ENCODE results near the gene OR51E2.
A peak's percentile ranks its signal among the peaks of the same experiment; 100 is the strongest.

OR51E2 gene

DNA sequence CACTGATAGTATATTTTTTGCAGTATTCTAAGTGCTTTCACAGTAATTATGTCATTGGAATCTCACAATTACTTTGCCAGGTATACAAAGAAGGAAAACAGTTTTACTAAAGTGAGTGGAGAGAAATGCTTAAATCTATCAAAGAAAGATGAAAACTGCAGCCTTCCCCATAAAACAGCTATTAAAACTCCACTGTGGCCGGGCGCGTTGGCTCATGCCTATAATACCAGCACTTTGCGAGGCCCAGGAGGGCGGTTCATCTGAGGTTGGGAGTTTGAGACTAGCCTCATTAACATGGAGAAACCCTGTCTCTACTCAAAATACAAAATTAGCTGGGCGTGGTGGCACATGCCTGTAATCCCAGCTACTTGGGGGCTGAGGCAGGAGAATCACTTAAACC is 34.8 kb downstream of the OR51E2 start:
- DNase-seq: no peak

DNA sequence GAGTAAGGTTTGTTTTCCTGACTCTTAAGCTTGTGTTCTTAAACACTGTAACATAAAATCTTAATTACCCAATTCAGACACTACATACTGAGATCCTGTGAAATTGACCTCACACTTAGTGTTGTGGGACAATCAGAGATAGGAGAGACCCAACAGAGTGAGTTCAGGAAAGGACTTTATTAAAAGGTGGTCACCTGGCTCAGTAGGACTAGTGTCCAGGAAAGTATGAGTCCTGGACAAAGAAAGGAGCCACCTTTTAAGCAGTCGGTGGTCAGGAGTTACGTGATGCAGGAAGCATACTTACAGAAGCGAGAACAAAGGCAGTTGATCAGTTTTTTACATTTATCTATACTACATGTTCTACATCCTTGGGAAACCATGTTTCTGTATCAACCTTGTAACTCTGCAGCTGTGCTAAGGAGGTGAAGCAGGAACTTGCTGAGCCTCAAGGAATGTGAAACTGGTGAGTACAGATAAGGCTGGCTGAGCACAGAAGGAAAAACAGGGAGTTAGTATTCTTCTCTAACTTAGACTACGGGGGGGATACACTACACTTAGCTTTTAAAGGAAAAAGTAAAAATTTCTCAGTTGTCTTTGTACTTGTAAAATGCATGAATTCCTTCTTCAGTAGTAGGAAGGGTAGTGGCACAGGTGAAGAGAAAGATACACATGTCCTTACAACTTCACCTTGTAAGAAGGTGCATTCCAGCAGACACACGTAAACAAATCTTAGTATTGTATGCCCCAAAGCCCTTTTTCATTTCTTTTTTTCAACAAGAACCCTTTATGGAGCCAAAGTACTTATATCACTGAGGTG is 38.8 kb downstream of the OR51E2 start:
- DNase-seq: no peak

DNA sequence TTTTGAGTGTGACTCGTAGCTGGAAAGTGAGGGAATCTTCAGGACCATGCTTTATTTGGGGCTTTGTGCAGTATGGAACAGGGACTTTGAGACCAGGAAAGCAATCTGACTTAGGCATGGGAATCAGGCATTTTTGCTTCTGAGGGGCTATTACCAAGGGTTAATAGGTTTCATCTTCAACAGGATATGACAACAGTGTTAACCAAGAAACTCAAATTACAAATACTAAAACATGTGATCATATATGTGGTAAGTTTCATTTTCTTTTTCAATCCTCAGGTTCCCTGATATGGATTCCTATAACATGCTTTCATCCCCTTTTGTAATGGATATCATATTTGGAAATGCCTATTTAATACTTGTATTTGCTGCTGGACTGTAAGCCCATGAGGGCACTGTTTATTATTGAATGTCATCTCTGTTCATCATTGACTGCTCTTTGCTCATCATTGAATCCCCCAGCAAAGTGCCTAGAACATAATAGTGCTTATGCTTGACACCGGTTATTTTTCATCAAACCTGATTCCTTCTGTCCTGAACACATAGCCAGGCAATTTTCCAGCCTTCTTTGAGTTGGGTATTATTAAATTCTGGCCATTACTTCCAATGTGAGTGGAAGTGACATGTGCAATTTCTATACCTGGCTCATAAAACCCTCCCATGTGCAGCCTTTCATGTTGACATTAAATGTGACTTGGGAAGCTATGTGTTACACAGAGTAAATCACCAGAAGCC is 42.9 kb downstream of the OR51E2 start:
- no peak for DNase-seq

DNA sequence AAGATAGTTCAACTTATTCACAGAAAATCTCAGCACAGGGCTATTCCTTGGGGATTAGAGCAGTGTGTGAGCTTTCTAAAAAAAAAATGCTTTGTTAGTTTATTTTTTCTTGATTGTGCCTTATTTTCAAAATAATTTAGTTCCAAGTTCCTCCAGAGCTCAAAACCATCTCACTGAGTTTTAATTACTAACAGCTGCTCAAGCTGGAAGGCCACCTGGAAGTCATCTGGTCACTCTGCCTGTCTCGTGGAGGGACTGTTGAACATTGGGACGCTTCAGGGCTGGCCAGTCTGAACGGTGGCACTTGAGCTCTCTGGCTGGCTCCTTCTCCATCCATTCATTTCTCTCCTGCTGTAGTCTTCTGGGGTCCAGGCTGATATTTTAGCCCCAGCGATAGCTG is 49.9 kb downstream of the OR51E2 start:
- DNase-seq: no peak

DNA sequence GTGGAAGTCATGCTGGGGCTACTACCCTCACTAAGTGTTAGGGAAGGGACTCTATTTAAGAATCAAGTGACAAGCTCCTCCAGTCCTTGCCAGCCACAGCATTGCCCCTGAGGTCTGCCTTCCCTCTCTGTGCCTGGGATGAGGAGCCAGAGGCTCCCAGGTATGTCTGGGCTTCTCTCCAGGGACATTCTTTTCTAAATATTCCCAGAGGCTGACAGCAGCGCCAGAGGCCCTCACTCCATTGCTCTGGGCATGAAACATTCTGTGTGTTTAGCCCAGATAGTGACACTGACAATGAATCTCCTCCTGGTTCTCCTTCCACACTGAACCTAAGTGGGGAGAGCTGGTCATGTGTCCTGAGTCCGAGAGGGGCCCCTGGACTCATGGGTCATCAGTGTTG is 51.7 kb downstream of the OR51E2 start:
- DNase-seq: no peak

DNA sequence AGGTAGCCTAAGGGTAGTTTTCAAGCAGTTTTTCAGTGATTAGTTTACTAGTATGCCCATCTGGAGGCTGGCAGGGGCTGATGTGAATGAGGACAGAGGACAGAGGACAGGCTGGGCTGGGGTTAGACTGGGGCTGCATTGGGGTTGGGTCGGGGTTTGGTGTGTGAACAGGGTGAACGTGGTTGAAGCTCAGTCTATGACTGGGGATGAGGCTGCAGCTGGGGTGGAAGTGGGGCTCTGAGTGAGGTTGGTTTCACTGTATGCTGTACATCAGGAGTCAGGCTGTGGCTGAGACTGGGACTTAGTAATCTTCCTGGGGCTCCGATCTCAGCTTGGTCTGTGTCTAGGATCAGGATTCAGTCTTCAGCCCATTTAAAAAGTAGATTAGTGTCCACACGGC is 53.4 kb downstream of the OR51E2 start:
- DNase-seq: no peak

DNA sequence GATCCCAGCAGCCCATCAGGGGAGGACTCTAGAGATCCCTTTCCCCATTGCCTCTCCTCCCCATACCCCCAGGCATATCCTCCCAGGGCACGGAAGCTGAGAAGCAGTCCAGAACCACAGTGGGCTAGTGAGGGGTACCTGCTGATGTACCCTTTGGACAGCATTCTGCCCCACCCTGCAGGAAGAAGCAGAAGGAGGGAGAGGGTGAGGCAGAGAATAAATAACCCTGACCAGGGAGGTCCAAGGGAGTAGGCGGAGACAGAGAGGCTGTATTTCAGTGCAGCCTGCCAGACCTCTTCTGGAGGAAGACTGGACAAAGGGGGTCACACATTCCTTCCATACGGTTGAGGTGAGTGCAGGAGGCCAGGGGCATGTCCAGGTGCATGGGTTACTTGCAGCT is 54.0 kb downstream of the OR51E2 start, which contains the start of gene OR51E1:
TSS of gene OR51E1 (plus strand) at position 301 of the 400 bp plus-strand sequence. CDS start 8,545 bp downstream, outside the sequence.
- no peak for DNase-seq

DNA sequence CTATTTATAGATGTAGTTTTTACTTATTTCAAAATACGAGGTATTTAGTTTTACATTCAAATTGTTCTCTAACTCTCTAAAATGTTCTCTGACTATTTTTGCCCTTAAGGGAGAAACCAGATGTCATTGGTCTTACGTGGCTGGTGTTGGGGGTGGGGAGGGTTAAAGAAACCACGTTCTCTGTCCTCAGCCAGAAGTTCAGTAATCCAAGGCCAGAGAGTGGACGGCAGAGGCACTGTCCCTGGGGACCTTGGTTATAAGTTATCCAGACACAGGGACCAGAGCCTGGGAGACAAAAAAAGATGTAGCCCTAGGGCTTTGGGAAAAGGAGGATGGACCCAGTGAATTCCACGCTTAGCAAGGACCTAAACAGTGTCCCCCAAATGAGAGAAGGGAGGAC is 54.6 kb downstream of the OR51E2 start:
- DNase-seq: no peak

DNA sequence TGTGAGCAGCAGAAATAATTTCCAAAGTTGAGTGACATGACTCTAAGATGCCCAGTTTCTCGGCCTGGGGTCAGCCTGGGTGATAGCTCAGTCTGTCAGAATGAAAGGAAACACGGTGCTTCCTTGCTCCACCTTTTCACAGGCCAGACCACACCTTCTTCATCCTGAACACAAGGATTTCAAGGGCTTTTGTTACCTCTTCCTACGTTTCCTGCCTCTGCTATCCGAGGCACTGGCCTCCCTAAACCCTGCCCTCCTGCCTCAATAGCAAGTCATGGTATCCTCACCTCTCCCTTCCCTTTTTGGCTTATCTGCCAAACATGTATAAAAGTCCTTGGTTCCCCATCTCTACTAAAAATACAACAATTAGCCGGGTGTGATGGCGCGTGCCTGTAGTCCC is 55.6 kb downstream of the OR51E2 start:
- DNase-seq: no peak

DNA sequence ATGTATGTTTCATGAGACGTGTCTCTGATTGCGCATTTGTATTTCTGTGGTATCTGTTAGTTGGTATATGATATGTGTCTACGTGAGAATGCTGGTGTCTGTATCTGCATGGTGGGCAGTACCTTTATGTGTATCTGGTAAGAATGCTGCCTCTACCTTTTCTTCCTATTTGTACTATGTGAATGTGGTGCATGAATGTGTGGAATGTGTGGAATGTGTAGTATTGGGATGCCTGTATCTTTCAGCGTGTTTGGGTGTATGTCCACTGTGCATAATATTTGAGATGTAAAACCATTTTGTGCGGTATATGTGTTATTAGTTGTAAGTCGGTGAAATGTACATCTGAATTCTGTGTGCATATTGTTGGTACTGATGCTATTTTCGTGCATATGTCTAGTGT is 56.2 kb downstream of the OR51E2 start:
- no peak for DNase-seq

DNA sequence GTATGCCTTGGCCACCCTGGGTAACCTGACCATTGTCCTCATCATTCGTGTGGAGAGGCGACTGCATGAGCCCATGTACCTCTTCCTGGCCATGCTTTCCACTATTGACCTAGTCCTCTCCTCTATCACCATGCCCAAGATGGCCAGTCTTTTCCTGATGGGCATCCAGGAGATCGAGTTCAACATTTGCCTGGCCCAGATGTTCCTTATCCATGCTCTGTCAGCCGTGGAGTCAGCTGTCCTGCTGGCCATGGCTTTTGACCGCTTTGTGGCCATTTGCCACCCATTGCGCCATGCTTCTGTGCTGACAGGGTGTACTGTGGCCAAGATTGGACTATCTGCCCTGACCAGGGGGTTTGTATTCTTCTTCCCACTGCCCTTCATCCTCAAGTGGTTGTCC is 57.7 kb downstream of the OR51E2 start:
- DNase-seq: no peak

DNA sequence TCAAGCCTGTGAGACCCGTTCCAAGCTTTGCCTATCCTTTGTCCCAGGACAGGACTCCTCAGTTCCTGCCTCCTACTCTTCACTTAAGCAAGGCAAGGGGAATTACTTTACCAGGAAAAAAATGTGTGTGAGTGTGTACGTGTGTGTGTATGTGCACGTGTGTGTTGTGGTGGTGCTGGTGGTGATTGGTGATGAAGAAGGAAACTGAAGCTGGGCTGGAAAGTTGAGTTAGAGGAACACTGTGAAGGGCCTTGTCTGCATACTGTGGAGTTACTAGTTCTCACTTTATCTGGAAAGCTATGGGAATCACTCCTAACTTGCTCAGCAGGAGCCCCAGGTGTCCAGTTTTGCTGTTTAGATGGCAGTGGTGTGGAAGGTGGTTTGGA is 60.0 kb downstream of the OR51E2 start:
- no peak for DNase-seq

DNA sequence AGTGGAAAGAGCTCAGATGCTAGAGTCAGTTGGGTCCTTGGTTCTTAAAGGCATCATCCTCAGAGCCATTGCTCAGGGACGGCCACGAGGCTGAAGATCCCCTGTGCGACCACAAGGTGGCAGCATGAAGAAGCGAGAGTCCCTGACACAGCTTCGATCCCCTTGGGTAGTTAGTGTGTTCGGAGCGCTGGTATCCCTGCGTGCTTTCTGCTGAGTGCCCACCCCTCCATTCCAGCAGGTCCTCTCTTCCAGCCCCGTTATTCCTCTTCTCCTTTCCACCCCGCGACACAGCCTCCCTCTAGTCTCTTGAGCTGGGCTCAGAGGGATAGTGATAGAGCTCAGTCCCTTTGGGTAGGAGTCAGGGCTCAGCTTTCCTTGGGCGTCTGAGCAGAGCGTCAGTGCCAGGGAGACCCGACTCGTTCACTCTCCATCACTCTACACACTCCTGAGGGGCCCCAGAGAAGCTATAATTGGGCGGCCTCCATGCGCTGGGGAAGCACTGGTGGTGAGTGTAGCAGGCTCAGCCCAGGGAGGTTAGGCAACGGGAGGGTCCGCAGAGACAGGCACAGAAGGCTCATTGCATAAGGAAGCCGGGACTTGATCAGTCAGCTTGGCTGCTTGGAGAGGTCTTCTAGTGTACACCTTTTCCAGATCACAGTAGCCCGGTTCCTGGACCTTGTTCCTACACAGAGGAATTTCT is 60.5 kb downstream of the OR51E2 start, which contains the start of gene OR51D1:
TSS of gene OR51D1 (plus strand) at position 516 of the 700 bp plus-strand sequence. CDS start 2,314 bp downstream, outside the sequence.
- DNase-seq: peak; percentile 53 to 58

DNA sequence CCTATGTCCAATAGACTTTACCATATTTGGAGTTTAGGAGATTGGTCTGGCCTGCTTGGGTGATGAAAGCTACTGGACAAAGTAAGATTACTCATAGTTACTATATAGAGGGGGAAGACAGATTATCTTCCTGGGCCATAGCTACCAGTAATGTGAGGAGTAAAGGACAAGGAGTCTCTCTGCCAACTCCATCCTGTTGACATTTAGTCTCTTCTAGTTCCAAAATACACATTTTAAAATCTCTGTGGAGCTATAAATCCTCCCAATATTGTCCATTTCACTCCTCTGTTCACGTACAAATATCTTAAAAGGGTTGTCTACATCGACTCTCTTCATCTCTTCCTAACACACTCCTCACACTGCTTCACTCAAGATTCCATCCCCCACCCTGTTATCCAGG is 61.5 kb downstream of the OR51E2 start:
- no peak for DNase-seq

Measured in CD4-positive, alpha-beta T cell treated with Interleukin-1 beta for 1 hour (primary cell).